GM21825 (cell line): ENCODE measurements around the gene CSNK1G3.

Experiments
- ATAC-seq: cut with Tn5 transposase; IDR thresholded peaks from one replicate; pipeline ENCODE4 v1.9.1; 2021; ENCODE audit warnings: mild to moderate bottlenecking, moderate library complexity; ENCODE audit not compliant: unreplicated experiment

The CSNK1G3 gene

DNA sequence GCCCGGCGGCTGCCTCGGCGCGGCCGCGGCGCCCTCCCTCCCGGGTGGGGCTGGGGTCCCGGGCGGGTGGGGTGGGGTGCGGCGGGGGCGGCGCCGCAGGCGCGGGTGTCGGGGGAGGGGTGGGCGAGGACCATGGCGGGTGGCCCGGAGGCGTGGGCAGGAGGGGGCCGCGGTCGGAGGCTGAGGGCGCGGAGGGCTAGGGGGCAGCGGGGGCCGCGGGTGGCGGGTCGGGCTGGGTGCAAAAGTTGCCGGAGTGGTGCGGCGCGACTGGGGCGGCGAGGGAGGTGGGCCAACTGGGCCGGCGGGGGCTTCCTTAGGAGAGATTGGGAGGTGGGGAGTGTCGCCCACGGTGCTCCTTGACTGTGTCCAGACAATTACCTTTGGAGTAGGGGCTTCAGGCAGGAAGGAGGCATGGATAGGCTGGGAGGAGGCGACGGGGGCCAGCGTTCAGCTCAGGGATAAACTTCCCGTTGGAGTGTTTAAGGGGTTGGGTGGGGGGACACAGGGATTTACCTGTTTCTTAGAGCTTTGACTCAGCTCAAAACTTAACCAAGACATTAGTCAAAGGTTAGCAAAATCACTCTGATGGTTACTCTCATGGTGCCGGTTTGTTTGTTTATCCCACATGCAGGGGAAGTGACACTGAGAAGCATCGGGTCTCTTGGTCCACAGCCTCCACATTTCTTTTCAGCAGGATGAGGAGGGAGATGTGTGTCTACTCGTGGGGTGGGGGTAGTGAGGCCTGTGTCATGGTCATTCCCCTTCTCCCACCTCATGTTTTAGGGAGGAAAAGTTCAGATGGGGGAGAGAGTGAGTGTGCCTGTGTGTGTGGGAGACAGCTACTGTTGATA is 859 bp downstream of the CSNK1G3 start:
- ATAC-seq, result peak; percentile 23

- ATAC-seq, result no peak
These were observed 2.8 kb downstream of the CSNK1G3 start for GRCh38 chr5:123514615-123515355.

DNA sequence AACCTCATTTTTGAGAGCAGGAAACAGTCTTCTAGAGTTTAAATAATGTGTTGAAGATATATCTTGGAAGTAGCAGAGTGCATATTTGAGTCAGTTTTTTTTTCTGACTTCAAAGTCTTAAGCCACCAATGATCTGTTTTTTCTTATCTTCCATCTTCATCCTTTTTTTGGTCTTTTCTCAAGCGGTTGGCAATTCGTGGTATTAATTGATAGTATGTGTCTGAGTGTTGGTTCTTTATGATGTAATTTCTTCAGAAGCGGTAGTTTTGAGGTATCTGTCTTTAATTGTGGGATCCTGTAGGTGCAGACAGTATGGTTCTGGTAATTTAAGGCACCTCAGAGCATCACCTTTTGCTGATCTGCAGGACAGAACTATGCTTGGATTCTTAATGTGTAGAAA is 3.9 kb downstream of the CSNK1G3 start:
- no peak for ATAC-seq

DNA sequence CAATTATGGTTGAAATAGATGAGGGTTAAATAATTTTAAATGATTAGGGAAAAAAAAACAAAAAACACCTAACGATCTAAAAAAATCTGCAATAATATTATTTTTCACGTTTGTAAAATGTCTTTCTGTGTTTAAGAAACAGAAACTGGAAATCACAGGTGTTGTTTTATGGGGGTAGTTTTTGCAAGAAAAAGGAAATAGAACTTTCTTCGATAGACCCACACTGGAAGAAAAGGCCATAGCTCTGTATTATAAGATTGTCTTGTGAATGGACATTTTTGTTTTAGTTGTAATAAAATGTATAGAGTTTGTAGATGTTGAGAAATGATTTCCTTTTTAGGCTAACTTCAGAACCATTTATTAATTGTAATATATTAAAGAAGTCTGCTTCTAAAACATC is 5.5 kb downstream of the CSNK1G3 start:
- no peak for ATAC-seq

DNA sequence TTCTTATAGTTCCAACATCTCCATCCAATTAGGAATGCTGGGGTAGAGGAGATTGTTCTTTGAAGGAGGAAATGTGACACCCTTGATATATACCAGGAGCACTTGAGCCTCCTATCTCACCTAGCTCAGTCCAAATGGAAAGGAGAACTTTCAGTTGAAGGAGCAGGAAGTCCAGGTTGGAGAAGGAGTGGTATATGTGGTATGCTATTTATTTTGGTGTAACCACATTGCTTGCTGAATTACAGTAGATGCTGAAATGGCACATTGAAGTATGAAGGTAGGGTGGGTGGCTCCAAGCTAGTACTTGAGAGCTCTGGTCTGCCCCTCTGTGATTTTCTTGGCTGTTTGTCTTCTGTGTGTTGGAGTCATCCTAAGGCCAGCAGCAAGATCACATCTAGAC is 6.1 kb downstream of the CSNK1G3 start:
- no peak for ATAC-seq

DNA sequence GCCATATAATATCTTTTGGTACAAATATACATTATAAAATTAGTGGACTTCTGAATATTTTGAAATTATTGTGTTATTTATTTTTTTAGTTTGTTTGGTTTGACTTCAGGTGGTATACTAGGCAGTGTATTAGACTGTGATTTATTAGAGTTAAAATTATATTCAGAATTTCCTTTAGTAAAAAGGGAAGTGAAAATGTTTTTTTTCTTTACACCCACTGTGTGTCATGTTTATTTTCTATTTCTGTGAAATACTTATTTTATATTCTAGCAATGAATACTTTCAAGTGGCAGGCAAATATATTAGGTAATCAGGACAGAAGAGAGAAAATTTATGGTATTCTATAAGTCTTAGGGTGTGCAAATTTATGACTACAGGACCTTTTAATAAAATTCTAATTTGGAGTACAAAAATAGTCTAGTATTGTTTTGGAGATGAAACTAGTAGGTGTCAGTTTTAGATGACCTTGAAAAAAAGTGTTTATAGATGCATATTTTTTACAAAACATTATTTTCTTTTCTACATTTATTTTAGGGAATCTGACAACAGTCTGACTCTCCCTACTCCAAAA is 8.8 kb downstream of the CSNK1G3 start:
- ATAC-seq, result peak; percentile 57

DNA sequence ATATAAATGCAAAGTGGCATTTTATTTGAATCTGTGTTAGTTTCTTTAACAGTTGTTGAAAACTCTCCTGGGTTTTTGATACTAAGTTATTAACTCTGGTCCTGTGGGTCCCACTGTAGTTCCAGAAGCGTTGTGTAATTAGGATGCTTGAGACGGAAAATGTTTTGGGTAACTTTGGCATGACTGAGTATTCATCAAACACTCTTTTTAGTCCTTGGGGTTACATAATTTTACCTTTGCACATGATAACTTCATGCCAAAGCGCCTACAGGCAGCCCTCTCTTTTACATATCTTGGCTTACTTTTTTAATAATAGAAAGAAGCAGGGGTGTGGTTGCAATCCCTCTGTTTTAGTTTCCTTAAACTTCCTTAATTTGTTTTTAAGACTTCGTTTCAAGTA is 12.2 kb downstream of the CSNK1G3 start:
- ATAC-seq, result no peak

GRCh38 chr5:123527190-123527589 is 15.2 kb downstream of the CSNK1G3 start:
- ATAC-seq, result peak; percentile 66

DNA sequence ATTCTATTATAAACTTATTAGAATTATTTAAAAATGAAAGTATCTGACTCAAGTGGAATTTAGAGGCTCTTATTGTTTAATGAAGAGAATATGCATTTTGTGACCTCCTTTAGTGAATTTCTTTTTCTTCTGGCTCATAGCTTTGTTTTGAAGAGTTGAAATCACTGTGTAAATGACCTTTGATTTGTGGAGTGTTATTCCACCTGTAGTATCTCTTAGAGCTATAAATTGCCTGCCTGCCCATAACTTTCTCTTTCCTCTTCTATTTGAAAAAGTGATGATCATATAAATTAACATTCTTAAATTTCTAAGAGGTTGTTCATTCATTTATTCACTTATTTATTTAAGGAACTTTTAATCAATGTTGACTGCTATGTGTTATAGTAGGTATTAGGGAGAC is 16.1 kb downstream of the CSNK1G3 start:
- ATAC-seq, result no peak

DNA sequence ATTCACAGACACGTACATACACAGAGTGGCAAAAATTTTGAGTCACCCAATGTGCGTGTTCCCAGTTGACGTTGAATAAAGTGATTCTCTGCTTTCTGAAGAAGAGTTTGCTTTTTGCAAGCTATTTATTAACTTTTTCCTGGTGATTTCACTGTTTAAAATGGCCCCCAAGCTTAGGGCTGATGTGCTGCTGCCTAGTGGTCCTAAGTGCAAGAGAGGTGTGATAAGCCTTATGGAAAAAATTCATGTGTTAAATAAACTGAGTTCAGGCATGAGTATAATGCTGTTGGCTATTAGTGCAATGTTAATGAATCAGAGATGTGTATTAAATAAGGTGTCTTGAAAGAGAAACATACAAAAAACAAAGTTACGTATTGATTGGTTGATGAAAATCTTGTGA is 16.9 kb downstream of the CSNK1G3 start:
- ATAC-seq, result no peak

DNA sequence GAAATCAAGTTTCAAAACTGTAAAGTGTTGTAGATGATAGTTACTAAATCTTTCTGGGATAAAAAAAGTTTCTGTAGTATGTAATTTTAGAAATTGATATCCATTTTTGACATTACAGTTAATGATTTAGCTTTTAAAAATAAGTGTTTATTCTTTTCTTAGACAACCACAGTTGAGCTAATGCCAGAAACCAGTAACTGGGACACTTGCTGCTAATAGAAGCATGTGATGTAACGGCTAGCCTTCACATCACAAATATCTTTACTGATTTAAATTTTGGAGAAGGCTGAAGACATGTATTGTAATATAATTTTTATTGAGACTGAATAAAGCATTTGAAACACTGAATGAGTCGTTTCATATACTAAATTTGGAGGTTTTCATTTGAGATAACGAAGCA is 18.8 kb downstream of the CSNK1G3 start:
- no peak for ATAC-seq

GRCh38 chr5:123535648-123536047 is 23.7 kb downstream of the CSNK1G3 start:
- no peak for ATAC-seq

- no peak for ATAC-seq
These were observed 25.3 kb downstream of the CSNK1G3 start for GRCh38 chr5:123537256-123537655.

DNA sequence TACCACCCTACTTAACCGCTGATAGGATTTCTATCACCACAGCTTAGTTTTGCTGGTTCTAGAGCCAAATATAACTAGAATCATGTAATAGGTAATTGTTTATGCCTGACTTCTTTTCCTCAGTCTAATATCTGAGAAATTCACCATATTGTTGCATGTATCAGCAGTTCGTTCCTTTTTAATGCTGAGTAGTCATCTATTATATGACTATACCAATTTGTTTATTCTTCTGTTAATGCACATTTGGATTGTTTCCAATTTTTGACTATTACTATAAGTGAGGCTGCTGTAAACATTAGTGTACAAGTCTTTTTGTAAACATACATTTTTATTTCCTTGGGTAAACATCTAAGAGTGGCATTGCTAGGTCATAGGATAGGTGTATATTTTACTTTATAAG is 25.9 kb downstream of the CSNK1G3 start:
- no peak for ATAC-seq

DNA sequence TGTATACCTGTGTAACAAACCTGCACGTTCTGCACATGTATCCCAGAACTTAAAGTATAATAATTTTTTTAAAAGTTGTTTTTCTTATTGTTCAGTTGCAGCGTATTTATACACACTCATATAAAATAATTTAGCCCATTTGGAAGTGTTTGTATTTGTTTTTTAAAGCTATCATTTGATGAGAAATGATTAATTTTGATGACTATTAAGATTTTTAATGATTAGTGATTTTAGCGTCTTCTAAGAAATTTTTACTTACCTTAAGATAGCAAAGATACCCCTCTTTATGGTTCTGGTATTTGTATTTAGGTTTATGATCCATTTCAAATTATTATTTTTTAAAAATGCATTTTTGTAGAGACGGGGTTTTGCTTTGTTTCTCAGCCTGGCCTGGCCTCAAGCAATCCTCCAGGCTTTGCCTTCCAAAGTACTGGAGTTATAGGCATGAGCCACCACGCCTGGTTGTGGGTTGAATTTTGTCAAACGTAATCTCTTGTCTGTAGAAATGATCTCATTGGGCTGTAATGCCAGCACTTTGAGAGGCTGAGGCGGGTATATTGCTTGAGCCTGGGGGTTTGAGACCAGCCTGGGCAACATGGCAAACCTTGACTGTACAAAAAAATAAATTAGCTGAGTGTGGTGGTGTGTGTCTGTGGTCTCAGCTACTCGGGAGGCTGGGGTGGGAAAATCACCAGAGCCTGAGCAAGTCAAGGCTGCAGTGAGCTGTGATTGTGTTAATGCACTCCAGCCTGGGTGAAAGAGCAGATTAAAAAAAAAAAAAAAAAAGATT is 26.9 kb downstream of the CSNK1G3 start:
- ATAC-seq, result no peak

DNA sequence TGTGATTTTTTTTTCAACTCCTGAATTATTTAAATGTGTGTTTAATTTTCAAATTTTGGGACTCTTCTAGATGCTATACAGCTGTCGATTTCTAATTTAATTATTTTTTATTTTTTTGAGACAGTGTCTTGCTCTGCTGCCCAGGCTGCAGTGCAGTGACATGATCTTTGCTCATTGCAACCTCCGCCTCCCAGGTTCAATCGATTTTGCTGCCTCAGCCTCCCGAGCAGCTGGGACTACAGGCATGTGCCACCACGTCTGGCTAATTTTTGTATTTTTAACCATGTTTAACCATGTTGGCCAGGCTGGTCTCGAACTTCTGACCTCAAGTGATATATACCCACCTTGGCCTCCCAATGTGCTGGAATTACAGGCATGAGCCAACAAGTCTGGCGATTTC is 28.6 kb downstream of the CSNK1G3 start:
- ATAC-seq, result no peak

GRCh38 chr5:123543438-123543837 is 31.5 kb downstream of the CSNK1G3 start:
- ATAC-seq, result no peak

DNA sequence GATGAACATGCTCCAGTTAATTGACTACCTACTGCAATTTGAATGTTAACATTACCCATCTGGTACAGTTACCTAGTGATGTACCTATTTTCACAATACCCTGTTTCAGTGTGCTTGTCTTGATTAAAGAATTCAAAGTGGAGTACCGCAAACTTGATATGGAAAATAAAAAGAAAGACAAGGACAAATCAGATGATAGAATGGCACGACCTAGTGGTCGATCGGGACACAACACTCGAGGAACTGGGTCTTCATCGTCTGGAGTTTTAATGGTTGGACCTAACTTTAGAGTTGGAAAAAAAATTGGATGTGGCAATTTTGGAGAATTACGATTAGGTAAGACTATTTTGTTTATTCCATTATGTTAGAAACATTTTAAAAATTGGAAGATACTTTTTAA is 33.5 kb downstream of the CSNK1G3 start:
- no peak for ATAC-seq

GRCh38 chr5:123546657-123547056 is 34.7 kb downstream of the CSNK1G3 start:
- no peak for ATAC-seq

- ATAC-seq, result peak; percentile 98
These were observed 37.4 kb downstream of the CSNK1G3 start for GRCh38 chr5:123549256-123549904.

DNA sequence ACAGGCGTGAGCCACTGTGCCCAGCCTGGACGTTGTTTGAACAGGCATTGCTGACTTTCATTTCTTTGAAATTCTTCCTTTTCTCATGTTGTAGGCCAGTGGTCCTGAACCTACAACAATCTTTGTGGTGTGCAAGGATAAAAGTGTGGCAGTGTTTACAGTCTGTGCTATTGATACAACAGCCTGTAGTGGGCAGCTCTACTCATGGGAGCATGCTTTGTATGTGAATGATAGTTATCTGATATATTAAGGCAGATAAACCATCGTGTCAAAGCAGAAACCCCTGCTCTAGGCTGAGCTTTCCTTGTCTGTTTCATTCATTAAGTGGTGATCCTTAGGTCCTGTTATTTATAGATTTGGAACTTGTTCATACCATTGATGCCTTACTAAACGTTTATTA is 42.6 kb downstream of the CSNK1G3 start:
- no peak for ATAC-seq
